Measurements from ENCODE around the gene PLEKHM3.
A peak's percentile ranks its signal among the peaks of the same experiment; 100 is the strongest.

The PLEKHM3 gene

DNA sequence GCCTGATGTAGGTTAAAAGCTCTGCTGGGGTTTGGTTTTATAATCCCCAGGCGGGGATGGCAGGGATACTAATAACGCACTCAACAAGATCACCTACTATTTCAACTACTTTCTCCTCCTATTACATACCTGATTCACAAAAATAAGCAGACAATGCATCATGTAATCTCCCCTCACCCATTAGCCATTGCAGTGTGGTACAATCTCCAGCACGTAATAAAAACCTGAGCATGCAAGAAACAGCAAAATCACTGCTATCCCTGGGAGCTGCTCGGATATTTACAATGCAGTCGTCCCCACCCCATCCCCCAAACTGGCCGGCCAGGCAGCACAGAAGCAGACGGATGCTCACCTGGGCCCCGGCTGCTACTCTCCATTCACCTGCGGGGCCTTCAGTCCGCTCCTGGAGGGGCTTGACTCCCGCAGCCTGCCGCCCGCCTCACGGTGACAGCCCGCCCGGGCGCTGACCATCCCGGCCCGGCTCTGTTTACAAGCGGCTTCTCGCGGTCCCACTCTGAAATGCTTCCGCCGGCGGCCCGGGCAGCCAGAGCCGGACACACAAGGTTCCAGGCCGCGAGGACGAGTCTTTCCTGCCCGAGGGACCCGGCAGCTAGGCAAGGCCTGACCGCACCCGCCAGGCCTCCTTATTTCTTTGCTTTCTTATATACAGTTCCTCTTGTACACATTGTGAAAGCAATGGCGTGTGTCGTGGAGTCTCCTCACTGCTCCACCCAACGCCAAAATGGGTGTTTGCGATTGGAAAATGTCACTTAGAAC, at the start of gene PLEKHM3:
TSS of gene PLEKHM3 (minus strand) at position 491 of the 777 bp plus-strand sequence. CDS start 23,888 bp downstream, outside the sequence.
- DNase-seq = peak; percentile 42

DNA sequence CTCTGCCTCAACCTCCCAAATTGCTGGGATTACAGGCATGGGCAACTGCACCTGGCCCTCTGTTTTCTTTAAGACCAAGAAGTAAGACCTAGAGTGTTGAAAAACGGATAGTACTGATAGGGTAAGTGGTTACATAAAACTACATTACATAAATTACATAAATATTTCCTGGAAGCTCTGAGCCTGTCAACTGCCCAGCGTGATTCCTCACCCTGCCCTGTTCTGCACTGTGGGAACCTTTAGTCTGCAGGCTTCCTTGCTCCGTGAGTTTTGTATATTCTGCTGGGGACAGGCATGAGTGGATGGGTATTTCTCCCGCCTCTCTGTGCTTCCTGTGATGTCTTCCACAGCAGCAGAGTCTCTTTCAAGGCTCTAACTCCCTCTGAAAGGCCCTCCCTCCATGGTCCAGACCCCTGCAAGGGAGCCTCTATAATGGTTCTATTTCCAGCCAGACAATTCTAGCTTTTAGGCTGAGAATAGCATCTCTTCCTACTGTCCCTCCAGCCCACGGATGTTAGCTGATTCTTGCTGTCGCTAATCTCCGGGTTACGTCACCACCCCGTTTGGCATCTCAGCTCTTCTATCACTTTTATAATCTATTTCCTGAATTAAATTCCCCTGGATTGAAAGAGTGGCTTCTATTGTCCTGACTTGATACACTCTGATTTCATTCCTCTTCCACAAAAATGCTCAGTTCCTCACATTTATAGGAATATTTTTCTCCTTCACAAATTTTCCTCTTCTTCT, 49.5 kb upstream of the PLEKHM3 start:
- no peak for DNase-seq

GRCh38 chr2:208072250-208072892, 47.0 kb upstream of the PLEKHM3 start:
- peak; percentile 3 for DNase-seq

GRCh38 chr2:208069186-208069585, 43.9 kb upstream of the PLEKHM3 start:
- no peak for DNase-seq

DNA sequence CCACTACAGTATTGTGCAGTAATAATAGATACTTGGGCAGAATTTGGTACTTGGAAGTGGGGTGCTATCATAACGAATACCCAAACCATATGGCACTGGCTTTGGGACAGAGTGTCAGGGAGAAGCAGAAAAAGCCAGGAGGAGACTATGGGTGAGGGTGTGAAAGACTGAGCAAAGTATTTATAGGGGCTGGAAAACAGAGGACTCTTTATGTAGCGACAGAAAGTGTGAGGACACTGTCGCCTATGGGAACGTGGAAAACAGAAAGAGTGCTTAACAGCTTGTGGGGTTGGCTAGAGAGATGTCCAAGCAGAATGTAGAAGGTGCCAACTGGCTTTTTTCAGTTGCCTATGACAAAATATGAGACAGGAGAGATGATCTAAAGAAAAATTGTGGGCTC, 40.7 kb upstream of the PLEKHM3 start:
- no peak for DNase-seq

GRCh38 chr2:208065476-208065875, 40.1 kb upstream of the PLEKHM3 start:
- no peak for DNase-seq

- DNase-seq = peak; percentile 22
These were observed 39.1 kb upstream of the PLEKHM3 start for GRCh38 chr2:208064220-208064961.

GRCh38 chr2:208062961-208063360, 37.6 kb upstream of the PLEKHM3 start:
- DNase-seq = no peak

DNA sequence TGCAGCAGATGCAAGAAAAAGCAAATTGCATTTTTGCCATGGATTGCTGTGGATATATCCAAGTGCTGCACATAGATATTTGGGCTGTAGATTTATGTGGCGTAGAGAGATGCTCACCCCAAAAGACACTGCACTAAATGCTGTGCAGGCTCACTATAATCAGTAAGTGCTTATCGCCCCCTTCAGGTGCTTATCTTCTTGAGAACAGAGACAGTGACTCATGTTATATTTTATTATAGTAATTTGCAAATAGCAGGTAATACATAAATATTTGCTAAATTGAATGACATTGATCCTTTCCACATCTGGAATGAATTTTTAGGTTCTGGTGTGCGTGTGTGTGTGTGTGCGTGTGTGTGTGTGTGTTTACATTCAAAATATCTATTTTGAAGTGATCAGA, 36.8 kb upstream of the PLEKHM3 start:
- no peak for DNase-seq

DNA sequence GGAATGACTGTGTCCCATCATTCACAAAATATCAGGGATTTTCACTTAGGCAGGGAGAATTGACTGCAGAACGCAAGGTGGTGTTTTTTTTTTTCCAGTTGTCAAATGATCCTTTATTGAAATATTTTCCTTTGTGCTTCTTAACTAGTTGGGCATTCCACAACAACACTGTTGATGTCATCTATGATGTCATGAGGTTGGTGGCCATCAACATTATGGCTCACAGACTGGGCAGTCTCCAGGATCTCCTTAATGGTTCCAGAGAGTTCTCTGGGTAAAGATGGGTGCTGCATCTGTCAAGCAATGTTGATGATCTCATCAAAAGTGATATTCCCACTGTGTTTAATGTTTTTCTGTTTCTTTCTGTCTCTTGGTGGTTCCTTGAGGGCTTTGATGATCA, 31.8 kb upstream of the PLEKHM3 start:
- no peak for DNase-seq

DNA sequence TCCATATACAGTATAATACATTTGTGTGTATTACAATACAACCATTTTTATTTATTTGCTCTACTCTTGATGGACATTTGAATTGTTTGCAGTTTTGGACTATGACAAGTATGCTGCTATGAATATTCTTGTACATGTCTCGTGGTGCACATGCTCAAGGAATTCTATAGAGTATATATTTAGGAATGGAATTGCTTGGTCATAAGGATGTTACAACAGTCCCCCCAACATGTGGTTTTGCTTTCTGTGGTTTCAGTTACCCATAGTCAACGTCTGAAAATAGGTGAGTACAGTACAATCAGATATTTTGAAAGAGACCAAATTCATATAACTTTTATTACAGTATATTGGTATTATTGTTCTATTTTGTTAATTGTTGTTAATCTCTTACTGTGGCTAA, 24.1 kb upstream of the PLEKHM3 start:
- DNase-seq = no peak

DNA sequence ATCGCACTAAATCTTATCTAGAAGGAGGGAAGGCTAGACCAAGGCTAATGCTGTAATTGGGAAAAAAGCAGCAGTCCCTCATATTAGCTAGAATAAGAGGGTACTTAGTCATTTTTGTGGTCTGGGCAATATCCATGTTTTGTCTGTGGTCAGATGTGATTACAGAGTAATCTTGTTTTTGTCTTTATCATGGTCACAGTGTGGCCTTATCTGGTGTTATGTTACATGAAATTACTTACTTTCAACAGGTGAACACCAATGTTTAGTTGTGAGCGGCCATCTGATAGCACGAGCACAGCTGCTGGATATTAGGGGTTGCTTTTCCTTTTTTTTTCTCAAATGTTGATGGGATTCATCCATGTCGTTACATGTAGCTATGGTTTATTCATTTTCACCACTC, 23.7 kb upstream of the PLEKHM3 start:
- no peak for DNase-seq

- no peak for DNase-seq
These were observed 22.5 kb upstream of the PLEKHM3 start for GRCh38 chr2:208047840-208048239.

DNA sequence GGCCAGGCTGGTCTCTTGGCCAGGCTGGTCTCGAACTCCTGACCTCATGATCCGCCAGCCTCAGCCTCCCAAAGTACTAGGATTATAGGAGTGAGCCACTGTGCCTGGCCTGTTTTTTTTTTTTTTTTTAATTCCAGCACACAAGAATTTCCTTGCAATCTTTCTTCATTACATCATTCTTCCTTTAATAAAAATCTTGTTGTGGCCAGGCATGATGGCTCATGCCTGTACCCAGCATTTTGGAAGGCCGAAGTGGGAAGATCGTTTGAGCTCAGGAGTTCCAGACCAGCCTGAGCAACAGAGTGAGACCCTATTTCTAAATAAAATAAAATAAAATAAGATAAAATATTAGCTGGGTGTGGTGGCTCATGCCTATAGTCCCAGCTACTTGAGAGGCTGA, 21.4 kb upstream of the PLEKHM3 start:
- DNase-seq = no peak

DNA sequence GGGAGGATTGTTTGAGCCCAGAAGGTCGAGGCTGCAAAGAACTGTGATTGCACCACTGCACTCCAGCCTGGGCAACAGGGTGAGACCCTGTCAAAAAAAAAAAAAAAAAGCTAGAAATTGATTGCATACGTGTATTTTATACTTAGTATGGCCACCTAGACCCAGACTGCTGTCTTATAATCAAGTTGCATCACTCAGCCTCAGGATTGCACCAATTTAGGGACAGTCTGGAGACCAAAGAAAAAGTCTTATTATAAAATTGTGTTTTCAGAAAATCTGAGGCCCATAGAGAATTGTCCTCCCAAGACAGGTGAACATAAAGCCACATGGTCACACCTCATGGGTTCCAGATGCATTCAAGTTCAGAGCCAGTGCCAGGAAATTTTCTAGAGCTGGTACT, 17.1 kb upstream of the PLEKHM3 start:
- no peak for DNase-seq

GRCh38 chr2:208042041-208042440, 16.7 kb upstream of the PLEKHM3 start:
- DNase-seq = no peak

GRCh38 chr2:208040199-208041171, 15.2 kb upstream of the PLEKHM3 start:
- peak; percentile 19 for DNase-seq

- no peak for DNase-seq
These were observed 14.2 kb upstream of the PLEKHM3 start for GRCh38 chr2:208039376-208040110.

DNA sequence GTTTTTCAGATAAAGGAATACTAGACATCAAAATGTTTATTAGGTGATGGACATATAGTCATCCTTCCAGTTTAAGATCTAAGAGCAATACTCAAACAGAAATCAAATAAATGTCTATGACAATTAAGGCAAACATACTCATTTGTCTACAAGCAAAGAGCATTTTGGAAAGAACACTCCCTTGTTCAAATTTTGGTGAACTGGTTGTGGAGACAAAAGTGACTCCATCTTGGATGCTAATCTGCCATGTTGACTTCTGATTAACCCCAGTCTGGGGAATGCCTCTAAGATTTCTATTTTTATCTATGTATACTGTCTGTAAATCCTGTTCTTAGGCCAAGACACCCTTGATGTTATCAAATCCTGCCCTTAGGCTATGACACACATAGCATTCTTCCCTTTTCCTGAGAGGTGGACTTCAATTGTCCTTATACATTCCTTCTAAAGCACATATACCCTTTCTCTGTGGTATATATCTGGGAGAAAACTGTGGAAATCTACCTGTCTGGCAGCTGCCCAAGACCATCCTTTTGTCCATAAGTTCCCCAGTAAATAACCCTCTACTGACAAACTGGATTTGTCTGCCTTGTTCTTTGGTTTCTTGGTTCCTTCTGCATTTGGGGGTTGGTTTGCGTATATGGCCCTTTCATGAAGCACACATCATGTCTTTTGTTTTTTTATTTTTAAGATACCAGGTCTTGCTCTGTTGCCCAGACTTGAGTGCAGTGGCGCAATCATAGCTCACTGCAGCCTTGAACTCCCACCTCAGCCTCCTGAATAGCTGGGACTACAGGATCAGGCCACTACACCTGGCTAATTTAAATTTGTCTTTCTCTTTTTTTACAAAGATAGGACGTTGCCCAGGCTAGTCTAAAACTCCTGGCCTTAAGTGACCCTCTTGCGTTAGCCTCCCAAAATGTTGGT, 12.5 kb upstream of the PLEKHM3 start:
- DNase-seq = no peak

DNA sequence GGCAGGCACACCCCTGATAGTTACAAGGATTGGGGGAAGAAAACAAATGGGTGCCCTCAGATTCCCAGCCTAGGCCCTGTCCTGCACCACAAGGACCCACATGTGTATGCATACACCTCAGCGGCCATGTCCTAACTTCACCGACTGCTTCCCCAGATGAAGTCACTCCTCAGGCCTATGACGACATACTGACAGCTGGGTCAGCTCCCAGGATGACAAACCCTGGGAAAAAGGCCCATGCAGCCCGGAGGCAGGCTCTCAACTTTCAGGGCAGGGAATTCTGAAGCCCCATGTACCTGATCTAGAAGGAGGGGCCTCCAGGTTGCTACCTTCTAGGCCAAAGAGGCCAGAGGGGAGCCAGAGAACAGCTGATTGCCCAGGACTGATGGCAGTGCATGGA, 11.0 kb upstream of the PLEKHM3 start:
- DNase-seq = no peak
